ENCODE measurements around the gene SHISA6. TPM values are rescaled to one million over a fixed set of nuclear protein-coding genes. Genes with fewer than 3 reads are reported as not detected.

Gene SHISA6
- total RNA-seq, 1 donor from 2014 or later: not detected

GRCh38 chr17:11284811-11285210 is 43.8 kb downstream of the SHISA6 start:
- TF ChIP-seq EZH2 (IDR thresholded peaks at IDR 0.05; ENCODE audit: insufficient read depth, low read length): no peak
- no peak for TF ChIP-seq CTCF (IDR thresholded peaks at IDR 0.05; ENCODE audit: insufficient read depth, low read depth, low read length)
- H3K4me1 ChIP-seq (ENCODE audit: insufficient read depth, low read length): no peaks in the 10 kb centered on the region
- no peak overlapping the region for H3K27ac Mint-ChIP-seq (ENCODE audit: unreplicated experiment)
- H3K27me3 ChIP-seq (ENCODE audit: insufficient read depth, low read length): no peaks in the 10 kb centered on the region
- no peaks in the 10 kb centered on the region for H3K79me2 ChIP-seq (ENCODE audit: insufficient read depth, low read length)
- no peak overlapping the region for H3K4me3 Mint-ChIP-seq (ENCODE audit: unreplicated experiment)
- no peaks in the 10 kb centered on the region for H3K36me3 Mint-ChIP-seq (ENCODE audit: low read depth, unreplicated experiment)
- H3K4me3 ChIP-seq (ENCODE audit: insufficient read depth, low read depth, low read length): no peak overlapping the region
- no peak overlapping the region for H2AFZ ChIP-seq (ENCODE audit: low read depth, low read length)
- H3K9me3 Mint-ChIP-seq (ENCODE audit: unreplicated experiment): no peaks in the 10 kb centered on the region
- DNase-seq (ENCODE audit: low read depth) (no peak), FAIRE-seq (no peak)
- H3K27me3 Mint-ChIP-seq (ENCODE audit: low read depth, unreplicated experiment): no peaks in the 10 kb centered on the region
- H3K9me3 ChIP-seq (ENCODE audit: insufficient read depth, low read depth, low read length): no peaks in the 10 kb centered on the region
- no peaks in the 10 kb centered on the region for H4K20me1 ChIP-seq (ENCODE audit: insufficient read depth, low read length)
- H3K36me3 ChIP-seq (ENCODE audit: insufficient read depth, low read length): no peaks in the 10 kb centered on the region
- H3K27ac ChIP-seq (ENCODE audit: low read depth, low read length): no peak overlapping the region
- H3K4me1 Mint-ChIP-seq (ENCODE audit: low read depth, unreplicated experiment): no peaks in the 10 kb centered on the region
- no peak overlapping the region for H3K4me2 ChIP-seq (ENCODE audit: low read length)
- no peak overlapping the region for H3K9ac ChIP-seq (ENCODE audit: low read length)

GRCh38 chr17:11285946-11286345 is 44.9 kb downstream of the SHISA6 start:
- Histone ChIP-seq H2AFZ (ENCODE audit: low read depth, low read length) (no peak overlapping the region), H3K36me3 (ENCODE audit: insufficient read depth, low read length) (no peaks in the 10 kb centered on the region), H3K4me2 (ENCODE audit: low read length) (no peak overlapping the region), H3K27me3 (ENCODE audit: insufficient read depth, low read length) (no peaks in the 10 kb centered on the region), H3K9me3 (ENCODE audit: insufficient read depth, low read depth, low read length) (no peaks in the 10 kb centered on the region), H3K9ac (ENCODE audit: low read length) (no peak overlapping the region), H3K4me1 (ENCODE audit: insufficient read depth, low read length) (no peaks in the 10 kb centered on the region), H3K79me2 (ENCODE audit: insufficient read depth, low read length) (no peaks in the 10 kb centered on the region), H4K20me1 (ENCODE audit: insufficient read depth, low read length) (no peaks in the 10 kb centered on the region), H3K27ac (ENCODE audit: low read depth, low read length) (no peak overlapping the region), H3K4me3 (ENCODE audit: insufficient read depth, low read depth, low read length) (no peak overlapping the region)
- DNase-seq (ENCODE audit: low read depth): no peak
- H3K27ac Mint-ChIP-seq (ENCODE audit: unreplicated experiment): no peak overlapping the region
- no peaks in the 10 kb centered on the region for H3K9me3 Mint-ChIP-seq (ENCODE audit: unreplicated experiment)
- no peaks in the 10 kb centered on the region for H3K27me3 Mint-ChIP-seq (ENCODE audit: low read depth, unreplicated experiment)
- no peak overlapping the region for H3K4me3 Mint-ChIP-seq (ENCODE audit: unreplicated experiment)
- TF ChIP-seq CTCF (IDR thresholded peaks at IDR 0.05; ENCODE audit: insufficient read depth, low read depth, low read length) (no peak), EZH2 (IDR thresholded peaks at IDR 0.05; ENCODE audit: insufficient read depth, low read length) (no peak)
- no peaks in the 10 kb centered on the region for H3K4me1 Mint-ChIP-seq (ENCODE audit: low read depth, unreplicated experiment)
- no peaks in the 10 kb centered on the region for H3K36me3 Mint-ChIP-seq (ENCODE audit: low read depth, unreplicated experiment)
- no peak for FAIRE-seq

GRCh38 chr17:11287791-11288190 is 46.8 kb downstream of the SHISA6 start:
- no peaks in the 10 kb centered on the region for H3K79me2 ChIP-seq (ENCODE audit: insufficient read depth, low read length)
- H3K9me3 Mint-ChIP-seq (ENCODE audit: unreplicated experiment): no peaks in the 10 kb centered on the region
- H3K27me3 Mint-ChIP-seq (ENCODE audit: low read depth, unreplicated experiment): no peaks in the 10 kb centered on the region
- H3K36me3 Mint-ChIP-seq (ENCODE audit: low read depth, unreplicated experiment): no peaks in the 10 kb centered on the region
- no peak overlapping the region for H3K9ac ChIP-seq (ENCODE audit: low read length)
- H3K27ac Mint-ChIP-seq (ENCODE audit: unreplicated experiment): no peak overlapping the region
- no peak overlapping the region for H3K4me3 Mint-ChIP-seq (ENCODE audit: unreplicated experiment)
- H2AFZ ChIP-seq (ENCODE audit: low read depth, low read length): no peak overlapping the region
- DNase-seq (ENCODE audit: low read depth) (no peak), FAIRE-seq (no peak)
- H3K4me1 ChIP-seq (ENCODE audit: insufficient read depth, low read length): no peaks in the 10 kb centered on the region
- no peaks in the 10 kb centered on the region for H3K4me1 Mint-ChIP-seq (ENCODE audit: low read depth, unreplicated experiment)
- H4K20me1 ChIP-seq (ENCODE audit: insufficient read depth, low read length): no peaks in the 10 kb centered on the region
- no peaks in the 10 kb centered on the region for H3K27me3 ChIP-seq (ENCODE audit: insufficient read depth, low read length)
- no peak overlapping the region for H3K27ac ChIP-seq (ENCODE audit: low read depth, low read length)
- H3K36me3 ChIP-seq (ENCODE audit: insufficient read depth, low read length): no peaks in the 10 kb centered on the region
- H3K9me3 ChIP-seq (ENCODE audit: insufficient read depth, low read depth, low read length): no peaks in the 10 kb centered on the region
- TF ChIP-seq EZH2 (IDR thresholded peaks at IDR 0.05; ENCODE audit: insufficient read depth, low read length): no peak
- no peak for TF ChIP-seq CTCF (IDR thresholded peaks at IDR 0.05; ENCODE audit: insufficient read depth, low read depth, low read length)
- no peak overlapping the region for H3K4me3 ChIP-seq (ENCODE audit: insufficient read depth, low read depth, low read length)
- no peak overlapping the region for H3K4me2 ChIP-seq (ENCODE audit: low read length)

All from astrocyte (in vitro differentiated cells and primary cell).